Measurements from ENCODE around the gene SPEM1.

DNA sequence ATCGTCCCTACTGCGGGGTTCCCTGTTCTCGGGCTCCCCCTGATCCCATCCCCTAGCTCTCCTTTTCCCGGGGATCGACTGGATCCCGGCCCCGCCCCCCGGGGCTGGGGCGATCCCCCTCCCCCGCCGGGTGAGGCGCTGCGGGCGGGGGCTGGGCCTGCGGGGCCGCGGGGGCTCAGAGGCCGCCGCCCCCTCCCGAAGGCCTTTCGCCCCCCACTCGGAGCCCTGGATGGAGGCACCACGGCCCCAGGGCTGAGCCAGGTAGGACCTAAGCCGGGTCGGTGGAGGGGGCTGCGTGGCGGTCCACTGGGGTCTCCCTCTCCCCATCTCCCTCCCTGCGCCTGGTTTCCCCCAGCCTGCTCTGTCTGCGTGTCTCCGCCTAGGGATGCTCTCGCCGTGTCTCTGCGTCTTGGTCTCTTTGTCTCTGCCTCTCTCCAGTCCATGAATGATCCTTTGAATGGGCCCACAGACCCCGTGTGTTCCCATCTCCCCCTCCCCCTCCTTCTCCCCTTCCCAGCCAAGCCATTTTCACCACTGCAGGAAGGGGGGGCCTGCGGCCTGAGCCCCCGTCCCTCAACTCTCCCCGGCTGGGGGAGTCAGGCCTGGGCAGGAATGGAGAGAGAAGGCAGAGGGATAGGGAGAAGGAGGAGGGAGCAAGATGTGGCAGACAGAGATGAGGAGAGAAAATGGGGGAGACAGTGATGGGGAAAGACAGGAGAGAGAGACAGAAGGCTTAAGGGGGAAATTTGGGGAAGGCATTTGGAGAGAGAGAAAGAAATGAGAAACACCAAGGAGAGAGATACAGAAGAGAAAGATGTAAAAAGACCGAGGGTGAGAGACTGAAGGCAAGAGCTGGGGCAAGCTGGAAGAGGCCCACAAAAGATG, 14.5 kb upstream of the SPEM1 start:
- TF ChIP-seq POLR2A (IDR thresholded peaks at IDR 0.05) (no peak), CTCF (IDR thresholded peaks at IDR 0.05) (no peak)

Data from body of pancreas (tissue), 4 donors.